H9 (cell line): ENCODE data around the gene CCDC33. TPM values are rescaled to one million over a fixed set of nuclear protein-coding genes. Genes with fewer than 3 reads are reported as not detected.

Experiments
- DNase-seq: peaks from one replicate; pipeline ENCODE4 v3.0.0-alpha.2; 2017
- H2AFZ ChIP-seq: one replicate; pipeline ENCODE4 v1.6.1; 2013; ENCODE audit warnings: mild to moderate bottlenecking, low read length, control low read depth, moderate library complexity
- H2AK5ac ChIP-seq: 2 replicates; pipeline ENCODE4 v1.6.1; 2013; ENCODE audit warnings: low read length, control low read depth, mixed read lengths; ENCODE audit not compliant: insufficient read length
- H2BK120ac ChIP-seq: one replicate; pipeline ENCODE4 v1.6.1; 2013; ENCODE audit warnings: low read depth, mild to moderate bottlenecking, low read length, control low read depth, inconsistent platforms; ENCODE audit not compliant: poor library complexity, severe bottlenecking
- H2BK12ac ChIP-seq: 2 replicates; pipeline ENCODE4 v1.6.1; 2013; ENCODE audit warnings: low read length, control low read depth, mixed read lengths, low read depth; ENCODE audit not compliant: insufficient read length
- H2BK15ac ChIP-seq: 2 replicates; pipeline ENCODE4 v1.6.1; 2013; ENCODE audit warnings: low read depth, low read length, control low read depth
- H2BK20ac ChIP-seq: one replicate; pipeline ENCODE4 v1.6.1; 2013; ENCODE audit warnings: low read depth, mild to moderate bottlenecking, low read length, control low read depth, inconsistent platforms; ENCODE audit not compliant: poor library complexity, severe bottlenecking
- H2BK5ac ChIP-seq: 2 replicates; pipeline ENCODE4 v1.6.1; 2013; ENCODE audit warnings: low read length, control low read depth, mixed read lengths; ENCODE audit not compliant: insufficient read length
- H3K14ac ChIP-seq: 2 replicates; pipeline ENCODE4 v1.6.1; 2013; ENCODE audit warnings: low read length, control low read depth; ENCODE audit not compliant: insufficient read depth
- H3K18ac ChIP-seq: 2 replicates; pipeline ENCODE4 v1.6.1; 2013; ENCODE audit warnings: low read depth, mild to moderate bottlenecking, mixed read lengths, low read length, control low read depth; ENCODE audit not compliant: insufficient read length
- H3K23ac ChIP-seq: 2 replicates; pipeline ENCODE4 v1.6.1; 2013; ENCODE audit warnings: low read length, control low read depth, mixed read lengths, low read depth; ENCODE audit not compliant: insufficient read length
- H3K23me2 ChIP-seq: 2 replicates; pipeline ENCODE4 v1.6.1; 2013; ENCODE audit warnings: low read depth, mild to moderate bottlenecking, mixed read lengths, low read length, control low read depth; ENCODE audit not compliant: insufficient read length, poor library complexity, severe bottlenecking
- H3K27ac ChIP-seq: 2 replicates; pipeline ENCODE4 v1.5.1; 2013; ENCODE audit warnings: low read length, control low read depth, mixed read lengths, low read depth; ENCODE audit not compliant: insufficient read length
- H3K27me3 ChIP-seq: 2 replicates; pipeline ENCODE4 v1.6.1; 2013; ENCODE audit warnings: low read length, control low read depth, inconsistent platforms; ENCODE audit not compliant: insufficient read depth
- H3K4ac ChIP-seq: 2 replicates; pipeline ENCODE4 v1.6.1; 2013; ENCODE audit warnings: low read depth, mild to moderate bottlenecking, control low read depth, inconsistent platforms, low read length, moderate library complexity
- H3K4me1 ChIP-seq: 2 replicates; pipeline ENCODE4 v1.6.1; 2013; ENCODE audit warnings: low read length, control low read depth, inconsistent platforms; ENCODE audit not compliant: insufficient read depth
- H3K4me2 ChIP-seq: 2 replicates; pipeline ENCODE4 v1.6.1; 2013; ENCODE audit warnings: low read length, control low read depth, mixed read lengths; ENCODE audit not compliant: insufficient read length, insufficient read depth
- H3K56ac ChIP-seq: 2 replicates; pipeline ENCODE4 v1.6.1; 2013; ENCODE audit warnings: low read depth, mild to moderate bottlenecking, mixed read lengths, low read length, control low read depth; ENCODE audit not compliant: insufficient read length
- H3K79me1 ChIP-seq: 2 replicates; pipeline ENCODE4 v1.6.1; 2013; ENCODE audit warnings: low read depth, mild to moderate bottlenecking, moderate library complexity, low read length, control low read depth, inconsistent platforms; ENCODE audit not compliant: insufficient read depth, poor library complexity, severe bottlenecking
- H3K79me2 ChIP-seq: 2 replicates; pipeline ENCODE4 v1.6.1; 2013; ENCODE audit warnings: low read length, control low read depth, inconsistent platforms; ENCODE audit not compliant: insufficient read depth
- H3K9ac ChIP-seq: 2 replicates; pipeline ENCODE4 v1.6.1; 2013; ENCODE audit warnings: low read length, control low read depth, mixed read lengths; ENCODE audit not compliant: insufficient read length; ENCODE audit errors: extremely low read depth
- H3K9me3 ChIP-seq: one replicate; pipeline ENCODE4 v1.6.1; 2013; ENCODE audit warnings: low read depth, low read length, inconsistent platforms; ENCODE audit not compliant: control insufficient read depth
- H3T11ph ChIP-seq: one replicate; pipeline ENCODE4 v1.6.1; 2013; ENCODE audit warnings: mild to moderate bottlenecking, low read length, control low read depth, inconsistent platforms
- H4K20me1 ChIP-seq: one replicate; pipeline ENCODE4 v1.6.1; 2013; ENCODE audit not compliant: control insufficient read depth, insufficient read length, insufficient read depth
- H4K5ac ChIP-seq: 2 replicates; pipeline ENCODE4 v1.6.1; 2013; ENCODE audit warnings: low read depth, mild to moderate bottlenecking, mixed read lengths, low read length, control low read depth; ENCODE audit not compliant: insufficient read length
- H4K8ac ChIP-seq: replicated peaks from 2 replicates; pipeline ENCODE4 v1.6.1; 2013; ENCODE audit warnings: low read length, control low read depth, mixed read lengths, low read depth; ENCODE audit not compliant: insufficient read length
- H4K91ac ChIP-seq: 2 replicates; pipeline ENCODE4 v1.6.1; 2013; ENCODE audit warnings: low read depth, mild to moderate bottlenecking, moderate library complexity, mixed read lengths, low read length, control low read depth; ENCODE audit not compliant: insufficient read length
- H3K27ac Mint-ChIP-seq, 3 experiments: 2 replicates in 2 of 3; 3 replicates in 1 of 3; pipeline ENCODE4 v1.8.0; 2020 to 2021; ENCODE audit warnings: mixed read lengths in 3 of 3, mild to moderate bottlenecking in 1 of 3, moderate library complexity in 1 of 3
- H3K27me3 Mint-ChIP-seq: 2 replicates; pipeline ENCODE4 v1.8.0; 2021; ENCODE audit warnings: low read depth, mild to moderate bottlenecking, moderate library complexity, mixed read lengths
- H3K36me3 Mint-ChIP-seq, 3 experiments: 2 replicates in 2 of 3; 3 replicates in 1 of 3; pipeline ENCODE4 v1.8.0; 2020 to 2021; ENCODE audit warnings: low read depth in 3 of 3, mixed read lengths in 3 of 3; ENCODE audit not compliant: insufficient read depth in 1 of 3
- H3K4me1 Mint-ChIP-seq, 2 experiments: 2 replicates each; pipeline ENCODE4 v1.8.0; 2020; ENCODE audit warnings: mixed read lengths in 2 of 2
- H3K4me3 Mint-ChIP-seq, 2 experiments: 2 replicates in 1 of 2; 3 replicates in 1 of 2; pipeline ENCODE4 v1.8.0; 2020 to 2021; ENCODE audit warnings: mild to moderate bottlenecking in 2 of 2, mixed read lengths in 2 of 2, moderate library complexity in 1 of 2
- H3K9me3 Mint-ChIP-seq, 2 experiments: 2 replicates in 1 of 2; 3 replicates in 1 of 2; pipeline ENCODE4 v1.8.0; 2020; ENCODE audit warnings: mild to moderate bottlenecking in 2 of 2, mixed read lengths in 2 of 2, moderate library complexity in 1 of 2
- CTCF ChIP-seq: fragments of 200-600 bp; sonication (generic); conservative IDR thresholded peaks from 3 replicates; pipeline ENCODE4 v1.8.0; 2021; ENCODE audit warnings: antibody characterized with exemption, mild to moderate bottlenecking
- WGBS: extraction: QIAGEN DNeasy Blood & Tissue Kit; methylation state at CpG from one replicate; pipeline ENCODE4 v1.1.7; 2013; ENCODE audit warnings: missing lambda C conversion rate, low lambda C conversion rate, mixed read lengths; ENCODE audit not compliant: insufficient read length; ENCODE audit errors: extremely low coverage; 5-methylcytosine and 5-hydroxymethylcytosine counted together
- total RNA-seq: library from RNA; stranded (reverse); gene quantifications from 2 replicates; pipeline ENCODE4 v1.2.1, GENCODE V29; 2021

CCDC33 gene
- total RNA-seq, 1 experiment from 2014 or later: 4.6 TPM

- no peak overlapping the region for H3K14ac ChIP-seq
- H3K27ac ChIP-seq: no peak overlapping the region
- H4K20me1 ChIP-seq: no peaks in the 10 kb centered on the region
- H3K9ac ChIP-seq: no peak overlapping the region
- no peaks in the 10 kb centered on the region for H3K79me1 ChIP-seq
- H3K23me2 ChIP-seq: peaks cover 3% of the 10 kb centered on the region
- no peak overlapping the region for H3K4ac ChIP-seq
- no peak overlapping the region for H3T11ph ChIP-seq
- no peak for DNase-seq
- no peak overlapping the region for H4K91ac ChIP-seq
- H3K79me2 ChIP-seq: no peaks in the 10 kb centered on the region
- H3K27me3 Mint-ChIP-seq: peaks cover 47% of the 10 kb centered on the region
- no peak overlapping the region for H3K27ac Mint-ChIP-seq
- H4K5ac ChIP-seq: no peak overlapping the region
- no peaks in the 10 kb centered on the region for H3K36me3 Mint-ChIP-seq
- H3K23ac ChIP-seq: no peak overlapping the region
- H3K18ac ChIP-seq: no peak overlapping the region
- H2BK20ac ChIP-seq: no peak overlapping the region
- H3K9me3 ChIP-seq: no peaks in the 10 kb centered on the region
- WGBS: no CpG with 5 or more reads among the region's 4 CpGs
- H3K9me3 Mint-ChIP-seq: no peaks in the 10 kb centered on the region
- H2BK12ac ChIP-seq: no peak overlapping the region
- no peak overlapping the region for H2BK5ac ChIP-seq
- H2BK15ac ChIP-seq: no peak overlapping the region
- H2AFZ ChIP-seq: no peak overlapping the region
- H2AK5ac ChIP-seq: no peak overlapping the region
- H3K56ac ChIP-seq: no peak overlapping the region
- peaks cover 4% of the 10 kb centered on the region; the same call in 1 of the 2 replicates for H3K4me1 ChIP-seq
- no peaks in the 10 kb centered on the region; the same call in 1 of the 2 replicates for H3K27me3 ChIP-seq
- H2BK120ac ChIP-seq: no peak overlapping the region
- no peak for TF ChIP-seq CTCF
- peaks cover 42 to 57% of the 10 kb centered on the region in 2 experiments for H3K4me1 Mint-ChIP-seq
- no peak overlapping the region for H4K8ac ChIP-seq
- H3K4me3 Mint-ChIP-seq: no peak overlapping the region
- H3K4me2 ChIP-seq: no peak overlapping the region
Observed at GRCh38 chr15:74240897-74241614, 4.9 kb downstream of the CCDC33 start.
